LNCaP clone FGC (cell line): ENCODE results near the gene MAOB.

Source experiments
- DNase-seq: peaks from one replicate; pipeline ENCODE4 v3.0.0-alpha.2; 2011; ENCODE audit warnings: low read depth
- H3K4me3 ChIP-seq: 2 replicates; pipeline ENCODE4 v1.5.1; 2011; ENCODE audit warnings: mild to moderate bottlenecking, low read depth, low read length, control low read depth
- TF ChIP-seq, protein P1 (sequence below): IDR thresholded peaks from 2 replicates; pipeline ENCODE4 v1.5.1; 2012; ENCODE audit warnings: mild to moderate bottlenecking; ENCODE audit not compliant: control insufficient read depth, insufficient read depth; ENCODE audit errors: extremely low read depth

The MAOB gene

DNA sequence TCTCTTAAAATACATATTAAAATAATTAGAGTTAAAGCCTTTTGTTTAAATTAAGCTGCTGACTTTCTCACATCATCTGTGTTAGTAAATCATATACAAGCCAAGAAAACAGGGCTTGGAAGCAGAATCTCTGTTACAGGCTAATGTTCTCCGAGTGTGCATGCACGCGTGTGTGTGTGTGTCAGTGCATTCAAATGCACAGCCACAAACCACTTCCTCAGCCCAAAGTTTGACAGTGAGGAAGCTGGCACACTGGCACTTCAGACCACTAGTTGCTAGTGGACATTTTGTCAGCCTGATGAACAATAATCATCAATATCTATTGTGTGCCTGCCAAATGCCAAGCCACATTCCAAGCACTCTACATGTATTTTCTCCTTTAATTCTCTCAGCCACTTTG lies 5.6 kb downstream of the MAOB start:
- no peak overlapping the region for H3K4me3 ChIP-seq
- no peak for DNase-seq
- TF ChIP-seq, protein P1, sequence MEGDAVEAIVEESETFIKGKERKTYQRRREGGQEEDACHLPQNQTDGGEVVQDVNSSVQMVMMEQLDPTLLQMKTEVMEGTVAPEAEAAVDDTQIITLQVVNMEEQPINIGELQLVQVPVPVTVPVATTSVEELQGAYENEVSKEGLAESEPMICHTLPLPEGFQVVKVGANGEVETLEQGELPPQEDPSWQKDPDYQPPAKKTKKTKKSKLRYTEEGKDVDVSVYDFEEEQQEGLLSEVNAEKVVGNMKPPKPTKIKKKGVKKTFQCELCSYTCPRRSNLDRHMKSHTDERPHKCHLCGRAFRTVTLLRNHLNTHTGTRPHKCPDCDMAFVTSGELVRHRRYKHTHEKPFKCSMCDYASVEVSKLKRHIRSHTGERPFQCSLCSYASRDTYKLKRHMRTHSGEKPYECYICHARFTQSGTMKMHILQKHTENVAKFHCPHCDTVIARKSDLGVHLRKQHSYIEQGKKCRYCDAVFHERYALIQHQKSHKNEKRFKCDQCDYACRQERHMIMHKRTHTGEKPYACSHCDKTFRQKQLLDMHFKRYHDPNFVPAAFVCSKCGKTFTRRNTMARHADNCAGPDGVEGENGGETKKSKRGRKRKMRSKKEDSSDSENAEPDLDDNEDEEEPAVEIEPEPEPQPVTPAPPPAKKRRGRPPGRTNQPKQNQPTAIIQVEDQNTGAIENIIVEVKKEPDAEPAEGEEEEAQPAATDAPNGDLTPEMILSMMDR = no peak

DNA sequence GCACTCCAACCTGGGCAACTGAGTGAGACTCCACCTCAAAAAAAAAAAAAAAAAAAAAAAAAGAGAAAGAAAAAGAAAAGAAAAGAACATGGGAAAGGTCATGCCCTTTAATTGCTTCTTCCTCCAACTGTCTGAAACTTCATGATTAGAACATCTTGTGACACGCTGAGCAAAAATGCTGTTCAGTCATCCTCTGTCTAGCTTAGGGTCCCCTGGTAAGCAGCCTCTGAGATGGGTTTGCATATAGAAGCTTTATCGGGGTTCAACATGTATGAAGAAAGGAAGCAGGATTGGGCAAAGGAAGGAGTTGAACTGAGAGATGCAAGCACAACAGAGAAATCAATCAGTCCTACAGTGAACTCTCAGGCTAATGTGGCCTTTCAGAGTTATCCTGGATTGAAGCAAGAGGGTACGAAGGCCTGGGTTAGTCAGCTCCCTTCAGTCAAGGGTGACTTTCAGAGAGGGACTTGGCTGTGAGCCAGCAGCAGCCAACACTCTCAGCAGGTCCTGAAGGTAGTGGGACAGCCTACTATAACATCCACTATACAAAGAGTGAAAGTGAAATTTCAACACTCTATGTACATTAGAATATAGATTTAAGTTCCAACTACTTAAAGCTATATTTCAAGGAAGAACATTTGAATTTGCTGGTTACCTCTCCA lies 11.4 kb downstream of the MAOB start:
- no peak overlapping the region for H3K4me3 ChIP-seq
- no peak for DNase-seq
- TF ChIP-seq, protein P1 = no peak

DNA sequence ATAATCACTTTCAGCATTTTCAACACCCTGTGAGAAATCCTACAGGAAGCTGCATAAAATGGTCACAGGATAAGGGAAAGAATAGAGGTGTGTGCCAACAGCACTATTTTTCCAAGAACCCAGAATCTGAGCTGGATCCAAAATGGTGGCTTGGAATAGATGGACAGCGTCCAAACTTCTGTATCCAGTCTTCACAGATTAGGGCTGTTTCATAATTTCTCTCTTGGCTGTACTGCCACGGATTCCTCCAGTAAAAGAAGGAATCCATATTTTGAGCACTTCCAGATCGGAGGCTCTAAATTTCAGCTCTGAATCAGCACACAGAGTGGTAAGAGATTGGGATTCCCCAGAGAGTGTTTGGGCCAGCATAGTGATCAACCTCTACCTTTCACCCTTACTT lies 12.2 kb downstream of the MAOB start:
- TF ChIP-seq, protein P1 = no peak
- DNase-seq = no peak
- no peak overlapping the region for H3K4me3 ChIP-seq

DNA sequence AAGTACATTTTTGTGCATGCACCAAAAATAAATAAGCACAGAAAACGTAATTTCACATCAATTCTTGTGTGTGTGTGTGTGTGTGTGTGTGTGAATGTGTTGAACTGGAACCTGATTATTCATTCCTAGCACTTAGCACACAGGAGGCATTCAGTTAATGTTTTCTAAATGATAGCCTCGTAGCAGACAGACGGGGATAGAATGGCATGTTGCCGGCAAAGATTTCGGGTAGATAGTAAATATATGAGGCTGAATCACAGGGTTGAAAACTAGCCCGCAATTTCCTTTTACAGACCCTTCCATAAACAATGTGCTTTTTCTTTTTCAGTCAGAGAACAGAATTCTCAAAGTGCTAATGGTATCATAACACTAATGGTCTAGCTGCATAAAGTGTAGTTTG lies 13.5 kb downstream of the MAOB start:
- H3K4me3 ChIP-seq = no peak overlapping the region
- TF ChIP-seq, protein P1 = no peak
- DNase-seq = no peak

DNA sequence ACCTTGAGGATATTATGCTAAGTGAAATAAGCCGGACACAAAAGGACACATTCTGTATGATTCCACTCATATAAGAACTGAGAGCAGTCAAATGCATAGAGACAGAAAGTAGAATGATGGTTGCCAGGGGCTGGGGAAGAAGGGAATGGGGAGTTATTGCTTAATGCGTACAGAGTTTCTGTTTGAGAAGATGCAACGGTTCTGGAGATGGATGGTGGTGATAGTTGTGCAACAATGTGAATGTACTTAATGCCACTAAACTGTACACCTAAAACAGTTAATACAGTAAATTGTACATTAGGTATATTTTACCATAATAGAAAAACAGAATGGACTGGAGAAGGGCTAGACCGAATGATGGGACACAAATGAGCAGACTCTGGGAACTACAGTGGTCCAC lies 15.8 kb downstream of the MAOB start:
- H3K4me3 ChIP-seq = no peak overlapping the region
- DNase-seq = no peak
- TF ChIP-seq, protein P1 = no peak

DNA sequence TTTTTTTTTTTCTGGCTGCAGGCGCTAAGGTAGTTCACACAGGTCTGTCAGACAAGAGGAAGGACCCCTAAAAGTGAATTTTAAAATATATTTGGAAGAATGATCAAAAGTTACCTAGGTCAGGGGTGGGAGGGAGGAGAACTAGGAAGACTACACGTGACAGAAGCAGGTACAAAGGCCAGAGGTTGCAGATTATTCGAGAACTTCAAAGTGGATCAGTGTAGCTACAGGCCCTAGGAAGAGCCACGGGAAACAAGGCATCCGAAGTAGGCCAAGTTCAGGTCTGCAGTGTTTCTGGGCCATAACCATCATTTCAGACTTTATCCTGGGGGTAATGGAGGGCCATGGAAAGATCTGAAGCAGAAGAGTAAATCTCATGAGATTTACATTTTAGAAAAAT lies 16.5 kb downstream of the MAOB start:
- no peak overlapping the region for H3K4me3 ChIP-seq
- DNase-seq = no peak
- TF ChIP-seq, protein P1 = no peak

DNA sequence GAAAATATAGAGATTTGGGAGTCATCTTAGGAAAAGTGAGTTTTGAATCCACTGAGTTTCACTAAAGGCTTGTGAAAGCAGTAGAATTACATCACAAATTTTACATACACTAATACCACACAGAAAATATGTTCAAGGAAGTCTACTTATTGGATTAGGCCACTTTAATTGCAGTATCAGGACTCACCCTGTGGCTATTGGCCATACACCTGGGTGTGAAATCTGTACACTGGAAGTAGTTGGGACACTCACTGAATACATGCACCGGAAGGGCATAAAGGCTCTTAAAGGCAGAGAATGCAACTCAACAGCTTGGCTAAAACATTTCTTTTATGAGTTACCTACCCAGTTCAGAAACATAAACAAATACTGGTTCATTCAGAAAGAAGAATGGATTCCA lies 19.8 kb downstream of the MAOB start:
- no peak overlapping the region for H3K4me3 ChIP-seq
- TF ChIP-seq, protein P1 = no peak

More for the DNA sequence above, 19.8 kb downstream of the MAOB start:
- no peak for DNase-seq
